SK-N-SH (cell line): Measurements from ENCODE around the gene ETFRF1. TPM values are rescaled to one million over a fixed set of nuclear protein-coding genes. Genes with fewer than 3 reads are reported as not detected.

Source experiments
- CTCF ChIA-PET: fragments of 300-600, 350-600 bp; formaldehyde crosslinking; extraction: SDS; loops from one replicate; lab custom pipeline; 2021; lab: Yijun Ruan, JAX
- POLR2A ChIA-PET: fragments of 350-600 bp; sonication (Branson Sonifier 250); formaldehyde crosslinking; extraction: SDS; loops from one replicate; lab custom pipeline; 2020; ENCODE audit warnings: antibody characterized with exemption, inconsistent platforms; lab: Yijun Ruan, JAX
- DNase-seq: peaks from one replicate; pipeline ENCODE4 v3.0.0; 2012
- H2AFZ ChIP-seq: fragments of 200-600 bp; sonication (generic); 2 replicates; pipeline ENCODE4 v1.8.1; 2016; ENCODE audit warnings: antibody characterized with exemption, mild to moderate bottlenecking, low read depth
- H3F3A ChIP-seq: fragments of 200-600 bp; sonication (generic); replicated peaks from 2 replicates; pipeline ENCODE3; 2016; ENCODE audit warnings: antibody characterized with exemption, mild to moderate bottlenecking; ENCODE audit not compliant: insufficient read depth
- H3K27ac ChIP-seq, 2 experiments: fragments of 200-500 bp in 1 of 2; fragments of 200-600 bp in 1 of 2; sonication (Bioruptor generic) in 1 of 2; sonication (generic), shearing (Covaris generic) in 1 of 2; 2 replicates each; pipeline versions ENCODE4 v1.5.1 to v1.6.1; 2014 to 2016; ENCODE audit warnings: low read depth in 2 of 2, inconsistent platforms in 1 of 2, low read length in 1 of 2, mild to moderate bottlenecking in 1 of 2, mixed read lengths in 1 of 2
- H3K27me3 ChIP-seq: fragments of 200-600 bp; sonication (generic), shearing (Covaris generic); 2 replicates; pipeline ENCODE4 v1.6.1; 2016; ENCODE audit warnings: mixed run types; ENCODE audit not compliant: insufficient read depth
- H3K36me3 ChIP-seq, 2 experiments: fragments of 200-500 bp in 1 of 2; fragments of 200-600 bp in 1 of 2; sonication (Bioruptor generic) in 1 of 2; sonication (generic) in 1 of 2; replicated peaks in 1 of 2; 2 replicates each; pipeline versions ENCODE3 to v1.5.1; 2014 to 2016; ENCODE audit warnings: low read length in 1 of 2, mild to moderate bottlenecking in 1 of 2; ENCODE audit not compliant: insufficient read depth in 2 of 2, control insufficient read depth in 1 of 2
- H3K4me1 ChIP-seq, 2 experiments: fragments of 200-500 bp in 1 of 2; fragments of 200-600 bp in 1 of 2; sonication (Bioruptor generic) in 1 of 2; sonication (generic), shearing (Covaris generic) in 1 of 2; 2 replicates each; pipeline versions ENCODE4 v1.5.1 to v1.6.1; 2014 to 2016; ENCODE audit warnings: low read depth in 1 of 2, low read length in 1 of 2, mixed run types in 1 of 2; ENCODE audit not compliant: insufficient read depth in 2 of 2, control insufficient read depth in 1 of 2
- H3K4me2 ChIP-seq: fragments of 200-600 bp; sonication (generic), shearing (Covaris generic); 2 replicates; pipeline ENCODE4 v1.6.1; 2017; ENCODE audit warnings: mixed run types
- H3K4me3 ChIP-seq, 2 experiments: fragments of 200-500 bp in 1 of 2; fragments of 200-600 bp in 1 of 2; sonication (Bioruptor generic) in 1 of 2; sonication (generic), shearing (Covaris generic) in 1 of 2; 2 replicates each; pipeline versions ENCODE4 v1.5.1 to v1.8.1; 2014 to 2016; ENCODE audit warnings: low read depth in 2 of 2, inconsistent platforms in 1 of 2, low read length in 1 of 2, mild to moderate bottlenecking in 1 of 2, mixed read lengths in 1 of 2, moderate library complexity in 1 of 2
- H3K79me2 ChIP-seq: fragments of 200-600 bp; sonication (generic); 2 replicates; pipeline ENCODE4 v1.8.1; 2017; ENCODE audit warnings: mild to moderate bottlenecking; ENCODE audit not compliant: insufficient read depth
- H3K9ac ChIP-seq: fragments of 200-600 bp; sonication (generic); 2 replicates; pipeline ENCODE4 v1.6.1; 2017; ENCODE audit warnings: mixed run types
- H3K9me2 ChIP-seq: fragments of 200-600 bp; sonication (generic); 2 replicates; pipeline ENCODE4 v1.6.1; 2017; ENCODE audit warnings: mixed run types
- H3K9me3 ChIP-seq: fragments of 200-600 bp; sonication (generic); 2 replicates; pipeline ENCODE4 v1.6.1; 2017; ENCODE audit warnings: mixed run types, mild to moderate bottlenecking, moderate library complexity
- H4K20me1 ChIP-seq: fragments of 200-600 bp; sonication (generic); 2 replicates; pipeline ENCODE4 v1.6.1; 2017; ENCODE audit warnings: mild to moderate bottlenecking, mixed run types; ENCODE audit not compliant: insufficient read depth
- CHD2 ChIP-seq: fragments of 150-350 bp; IDR thresholded peaks from 2 replicates; pipeline ENCODE4 v1.6.1; 2018; ENCODE audit warnings: low read length; ENCODE audit not compliant: partially characterized antibody
- EP300 ChIP-seq, 2 experiments: IDR thresholded peaks; 2 replicates each; pipeline versions ENCODE4 v1.4.0 to v1.6.1; 2012; ENCODE audit warnings: borderline replicate concordance in 1 of 2, low read depth in 1 of 2, low read length in 1 of 2
- JUND ChIP-seq: IDR thresholded peaks from 2 replicates; pipeline ENCODE4 v1.4.0; 2012
- MEF2A ChIP-seq: IDR thresholded peaks from 2 replicates; pipeline ENCODE4 v1.4.0; 2012; ENCODE audit warnings: low read depth, borderline replicate concordance
- MXI1 ChIP-seq: IDR thresholded peaks from 2 replicates; pipeline ENCODE4 v1.6.1; 2012; ENCODE audit warnings: mild to moderate bottlenecking, low read depth, low read length, improper control_type of control experiment
- POLR2AphosphoS5 ChIP-seq: IDR thresholded peaks from 2 replicates; pipeline ENCODE4 v1.6.1; 2012; ENCODE audit warnings: low read depth, low read length
- RFX5 ChIP-seq: IDR thresholded peaks from 2 replicates; pipeline ENCODE4 v1.6.1; 2012; ENCODE audit warnings: mild to moderate bottlenecking, improper control_type of control experiment, low read length
- RXRA ChIP-seq: IDR thresholded peaks from 2 replicates; pipeline ENCODE4 v1.4.0; 2012; ENCODE audit warnings: low read depth, mild to moderate bottlenecking, borderline replicate concordance
- TAF1 ChIP-seq: IDR thresholded peaks from 2 replicates; pipeline ENCODE4 v1.6.1; 2012; ENCODE audit warnings: low read depth, mild to moderate bottlenecking, low read length, moderate library complexity, borderline replicate concordance
- YY1 ChIP-seq: IDR thresholded peaks from 2 replicates; pipeline ENCODE4 v1.4.0; 2012; ENCODE audit warnings: low read depth, mild to moderate bottlenecking
- WGBS: methylation state at CpG from one replicate; pipeline ENCODE4 v1.1.6; 2017; ENCODE audit warnings: low lambda C conversion rate; 5-methylcytosine and 5-hydroxymethylcytosine counted together
- polyA plus RNA-seq, 3 experiments: library from polyadenylated mRNA; depleted of rRNA; stranded (reverse); fragments of >200 nt; gene quantifications; 2 replicates each; pipeline ENCODE4 v1.2.3, GENCODE V29; 2012
- TF ChIP-seq, protein P1 (sequence below): IDR thresholded peaks from 2 replicates; pipeline ENCODE4 v1.4.0; 2012; ENCODE audit warnings: low read depth
- TF ChIP-seq, protein P2 (sequence below): fragments of 150-350 bp; IDR thresholded peaks from 2 replicates; pipeline ENCODE4 v1.6.1; 2017; ENCODE audit warnings: antibody characterized with exemption, low read length, low read depth, borderline replicate concordance
- TF ChIP-seq, protein P3 (sequence below): fragments of 150-350 bp; IDR thresholded peaks from 2 replicates; pipeline ENCODE4 v1.6.1; 2016; ENCODE audit warnings: mild to moderate bottlenecking, low read depth, low read length
- TF ChIP-seq, protein P4 (sequence below): fragments of 200-600 bp; sonication (generic); IDR thresholded peaks from 2 replicates; pipeline ENCODE4 v1.6.1; 2017; ENCODE audit warnings: antibody characterized with exemption, mild to moderate bottlenecking, moderate library complexity
- TF ChIP-seq, protein P5 (sequence below): IDR thresholded peaks from 2 replicates; pipeline ENCODE4 v1.4.0; 2012; ENCODE audit warnings: low read depth, borderline replicate concordance

The ETFRF1 gene
- polyA plus RNA-seq, 1 of the 3 experiments (the other 2 are of a cell fraction), result 7.8 TPM

DNA sequence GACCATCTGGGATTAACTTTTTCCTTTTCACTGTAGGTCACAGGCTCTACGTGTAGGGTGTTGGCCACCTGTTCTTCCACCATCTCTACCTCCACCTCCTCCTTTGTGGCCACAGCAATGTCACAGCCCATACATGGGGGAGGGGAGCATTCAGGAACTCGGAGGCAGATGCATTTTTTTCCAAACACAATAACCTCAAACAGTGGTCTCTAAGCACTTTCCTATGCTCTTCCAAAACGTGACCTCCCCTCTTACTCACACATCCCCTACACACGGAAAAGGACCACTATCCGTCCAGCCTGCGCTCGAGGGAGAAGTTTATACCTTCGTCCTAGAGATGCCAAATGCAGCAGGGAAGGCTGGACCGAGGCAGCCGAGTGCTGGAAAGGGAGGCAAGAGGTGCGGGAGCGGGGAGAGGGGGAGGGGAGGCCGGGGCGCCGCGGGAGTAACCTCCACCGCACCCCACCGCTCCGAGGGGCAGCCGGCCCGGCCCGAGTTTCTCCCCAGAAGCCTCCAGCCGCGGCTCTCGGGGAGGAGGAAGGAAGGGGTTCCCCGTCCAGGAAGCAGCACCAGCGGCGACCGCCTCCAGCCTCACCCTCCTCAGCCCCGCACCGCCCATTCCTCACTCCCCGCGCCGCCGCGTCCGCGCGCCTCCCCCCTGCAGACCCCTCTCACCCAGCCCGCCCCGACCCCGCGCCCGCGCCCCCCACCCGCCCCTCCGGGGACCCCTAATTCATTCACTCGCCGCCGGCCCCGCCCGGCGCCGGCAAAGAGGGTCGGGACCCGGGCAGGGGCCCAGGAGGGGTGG, 55.1 kb downstream of the ETFRF1 start:
- Histone ChIP-seq H3K9me3 (no peaks in the 10 kb centered on the region), H3K9me2 (no peaks in the 10 kb centered on the region), H3K4me1 (peaks cover 7 to 8% of the 10 kb centered on the region in 2 experiments; a peak in 3 of 4 replicates), H3K4me2 (peak overlapping the region; percentile 70), H2AFZ (no peak overlapping the region), H4K20me1 (peaks cover 29% of the 10 kb centered on the region), H3K27ac (peak overlapping the region; percentile 66 to 87), H3K9ac (peak overlapping the region; percentile 89), H3K79me2 (peaks cover 52% of the 10 kb centered on the region), H3K27me3 (no peaks in the 10 kb centered on the region), H3K36me3 (peaks cover 6 to 11% of the 10 kb centered on the region in 2 experiments), H3K4me3 (peak overlapping the region; percentile 86 to 91), H3F3A (peaks cover 5% of the 10 kb centered on the region)
- CTCF ChIA-PET, result interaction anchor here (1.0 to 1.9 kb wide), 4 partner anchors 9 to 137 kb away, joined by 4 to 7 read pairs (median 7); no protein-coding TSS in a partner anchor
- 1% methylated on average over 16 of the region's 56 CpGs for WGBS
- DNase-seq, result peak; percentile 71
- POLR2A ChIA-PET, result interaction anchor here (0.9 to 1.4 kb wide), 4 partner anchors 9 to 137 kb away, joined by 3 to 4 read pairs (median 4); no protein-coding TSS in a partner anchor
- TF ChIP-seq, protein P1, sequence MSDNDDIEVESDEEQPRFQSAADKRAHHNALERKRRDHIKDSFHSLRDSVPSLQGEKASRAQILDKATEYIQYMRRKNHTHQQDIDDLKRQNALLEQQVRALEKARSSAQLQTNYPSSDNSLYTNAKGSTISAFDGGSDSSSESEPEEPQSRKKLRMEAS, result no peak
- TF ChIP-seq MEF2A (no peak), RXRA (no peak), YY1 (no peak), CHD2 (peak; percentile 53), POLR2AphosphoS5 (no peak), MXI1 (peak; percentile 22; the same call in 1 of the 2 replicates), RFX5 (no peak), TAF1 (0 out of 2 replicates have a peak, but pooled peaks have one; percentile 12), EP300 (IDR thresholded peaks at IDR 0.05; ENCODE audit: borderline replicate concordance in 1 of 2, low read depth in 1 of 2, low read length in 1 of 2) (no peak), JUND (no peak)
- TF ChIP-seq, protein P2, sequence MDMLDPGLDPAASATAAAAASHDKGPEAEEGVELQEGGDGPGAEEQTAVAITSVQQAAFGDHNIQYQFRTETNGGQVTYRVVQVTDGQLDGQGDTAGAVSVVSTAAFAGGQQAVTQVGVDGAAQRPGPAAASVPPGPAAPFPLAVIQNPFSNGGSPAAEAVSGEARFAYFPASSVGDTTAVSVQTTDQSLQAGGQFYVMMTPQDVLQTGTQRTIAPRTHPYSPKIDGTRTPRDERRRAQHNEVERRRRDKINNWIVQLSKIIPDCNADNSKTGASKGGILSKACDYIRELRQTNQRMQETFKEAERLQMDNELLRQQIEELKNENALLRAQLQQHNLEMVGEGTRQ, result no peak
- TF ChIP-seq, protein P3, sequence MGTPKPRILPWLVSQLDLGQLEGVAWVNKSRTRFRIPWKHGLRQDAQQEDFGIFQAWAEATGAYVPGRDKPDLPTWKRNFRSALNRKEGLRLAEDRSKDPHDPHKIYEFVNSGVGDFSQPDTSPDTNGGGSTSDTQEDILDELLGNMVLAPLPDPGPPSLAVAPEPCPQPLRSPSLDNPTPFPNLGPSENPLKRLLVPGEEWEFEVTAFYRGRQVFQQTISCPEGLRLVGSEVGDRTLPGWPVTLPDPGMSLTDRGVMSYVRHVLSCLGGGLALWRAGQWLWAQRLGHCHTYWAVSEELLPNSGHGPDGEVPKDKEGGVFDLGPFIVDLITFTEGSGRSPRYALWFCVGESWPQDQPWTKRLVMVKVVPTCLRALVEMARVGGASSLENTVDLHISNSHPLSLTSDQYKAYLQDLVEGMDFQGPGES, result no peak
- TF ChIP-seq, protein P4, sequence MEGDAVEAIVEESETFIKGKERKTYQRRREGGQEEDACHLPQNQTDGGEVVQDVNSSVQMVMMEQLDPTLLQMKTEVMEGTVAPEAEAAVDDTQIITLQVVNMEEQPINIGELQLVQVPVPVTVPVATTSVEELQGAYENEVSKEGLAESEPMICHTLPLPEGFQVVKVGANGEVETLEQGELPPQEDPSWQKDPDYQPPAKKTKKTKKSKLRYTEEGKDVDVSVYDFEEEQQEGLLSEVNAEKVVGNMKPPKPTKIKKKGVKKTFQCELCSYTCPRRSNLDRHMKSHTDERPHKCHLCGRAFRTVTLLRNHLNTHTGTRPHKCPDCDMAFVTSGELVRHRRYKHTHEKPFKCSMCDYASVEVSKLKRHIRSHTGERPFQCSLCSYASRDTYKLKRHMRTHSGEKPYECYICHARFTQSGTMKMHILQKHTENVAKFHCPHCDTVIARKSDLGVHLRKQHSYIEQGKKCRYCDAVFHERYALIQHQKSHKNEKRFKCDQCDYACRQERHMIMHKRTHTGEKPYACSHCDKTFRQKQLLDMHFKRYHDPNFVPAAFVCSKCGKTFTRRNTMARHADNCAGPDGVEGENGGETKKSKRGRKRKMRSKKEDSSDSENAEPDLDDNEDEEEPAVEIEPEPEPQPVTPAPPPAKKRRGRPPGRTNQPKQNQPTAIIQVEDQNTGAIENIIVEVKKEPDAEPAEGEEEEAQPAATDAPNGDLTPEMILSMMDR, result no peak
- TF ChIP-seq, protein P5, sequence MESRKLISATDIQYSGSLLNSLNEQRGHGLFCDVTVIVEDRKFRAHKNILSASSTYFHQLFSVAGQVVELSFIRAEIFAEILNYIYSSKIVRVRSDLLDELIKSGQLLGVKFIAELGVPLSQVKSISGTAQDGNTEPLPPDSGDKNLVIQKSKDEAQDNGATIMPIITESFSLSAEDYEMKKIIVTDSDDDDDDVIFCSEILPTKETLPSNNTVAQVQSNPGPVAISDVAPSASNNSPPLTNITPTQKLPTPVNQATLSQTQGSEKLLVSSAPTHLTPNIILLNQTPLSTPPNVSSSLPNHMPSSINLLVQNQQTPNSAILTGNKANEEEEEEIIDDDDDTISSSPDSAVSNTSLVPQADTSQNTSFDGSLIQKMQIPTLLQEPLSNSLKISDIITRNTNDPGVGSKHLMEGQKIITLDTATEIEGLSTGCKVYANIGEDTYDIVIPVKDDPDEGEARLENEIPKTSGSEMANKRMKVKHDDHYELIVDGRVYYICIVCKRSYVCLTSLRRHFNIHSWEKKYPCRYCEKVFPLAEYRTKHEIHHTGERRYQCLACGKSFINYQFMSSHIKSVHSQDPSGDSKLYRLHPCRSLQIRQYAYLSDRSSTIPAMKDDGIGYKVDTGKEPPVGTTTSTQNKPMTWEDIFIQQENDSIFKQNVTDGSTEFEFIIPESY, result no peak
